OCI-LY3 (cell line): Measurements from ENCODE around the gene SOX5.
"Not testable (repeated sequence)": the region's sequence is repeated elsewhere in the genome, so short reads cannot be mapped to it uniquely, and the experiment has no call there.

Experiments used
- H2AFZ ChIP-seq: fragments of 200-600, 300-600 bp; shearing (Covaris generic); 2 replicates; pipeline ENCODE4 v1.6.0; 2014; ENCODE audit warnings: antibody characterized with exemption, low read depth, low read length
- H3K27ac ChIP-seq: fragments of 200-600, 300-600 bp; sonication (generic); 2 replicates; pipeline ENCODE4 v1.5.1; 2014; ENCODE audit warnings: mild to moderate bottlenecking, low read length, moderate library complexity, mixed read lengths
- H3K27me3 ChIP-seq: fragments of 200-600, 300-600 bp; sonication (generic); 2 replicates; pipeline ENCODE4 v1.6.1; 2014; ENCODE audit warnings: low read depth, low read length, mixed read lengths
- H3K36me3 ChIP-seq: fragments of 200-600, 300-600 bp; sonication (generic); replicated peaks from 2 replicates; pipeline ENCODE3; 2014; ENCODE audit warnings: low read depth, low read length, mixed read lengths
- H3K4me1 ChIP-seq: fragments of 300-600, 200-600 bp; sonication (generic); 2 replicates; pipeline ENCODE4 v1.6.1; 2014; ENCODE audit warnings: low read length, mixed read lengths
- H3K4me2 ChIP-seq: fragments of 200-600, 300-600 bp; sonication (generic); 2 replicates; pipeline ENCODE4 v1.6.1; 2014; ENCODE audit warnings: low read length, mixed read lengths
- H3K4me3 ChIP-seq: fragments of 300-600, 200-600 bp; sonication (generic); 2 replicates; pipeline ENCODE4 v1.5.1; 2014; ENCODE audit warnings: antibody characterized with exemption, mild to moderate bottlenecking, low read length, moderate library complexity
- H3K79me2 ChIP-seq: fragments of 300-600, 200-600 bp; shearing (Covaris generic); 2 replicates; pipeline ENCODE4 v1.6.1; 2014; ENCODE audit warnings: mild to moderate bottlenecking, low read length, mixed read lengths
- H3K9ac ChIP-seq: fragments of 300-600, 200-600 bp; shearing (Covaris generic); 2 replicates; pipeline ENCODE4 v1.6.0; 2014; ENCODE audit warnings: mild to moderate bottlenecking, low read length, moderate library complexity
- H3K9me3 ChIP-seq: fragments of 200-600, 300-600 bp; shearing (Covaris generic); 2 replicates; pipeline ENCODE4 v1.6.1; 2014; ENCODE audit warnings: low read length, mixed read lengths; ENCODE audit not compliant: insufficient read depth
- H4K20me1 ChIP-seq: fragments of 200-600, 300-600 bp; sonication (generic); 2 replicates; pipeline ENCODE4 v1.6.1; 2016; ENCODE audit warnings: low read length, mixed read lengths; ENCODE audit not compliant: insufficient read depth
- EZH2phosphoT487 ChIP-seq: fragments of 200-600 bp; shearing (Covaris generic); IDR thresholded peaks from 2 replicates; pipeline ENCODE4 v1.6.1; 2018; ENCODE audit warnings: antibody characterized with exemption, mixed run types, low read depth
- TF ChIP-seq, protein P1 (sequence below): fragments of 200-600, 300-600 bp; sonication (generic); IDR thresholded peaks from 2 replicates; pipeline ENCODE4 v1.5.1; 2014; ENCODE audit warnings: antibody characterized with exemption, low read length, low read depth

The SOX5 gene

GRCh38 chr12:23827353-23827752 is 122.1 kb downstream of the SOX5 start:
- H4K20me1 ChIP-seq: peaks cover 32% of the 10 kb centered on the region
- H2AFZ ChIP-seq: no peak overlapping the region
- no peaks in the 10 kb centered on the region for H3K9me3 ChIP-seq
- TF ChIP-seq, protein P1, sequence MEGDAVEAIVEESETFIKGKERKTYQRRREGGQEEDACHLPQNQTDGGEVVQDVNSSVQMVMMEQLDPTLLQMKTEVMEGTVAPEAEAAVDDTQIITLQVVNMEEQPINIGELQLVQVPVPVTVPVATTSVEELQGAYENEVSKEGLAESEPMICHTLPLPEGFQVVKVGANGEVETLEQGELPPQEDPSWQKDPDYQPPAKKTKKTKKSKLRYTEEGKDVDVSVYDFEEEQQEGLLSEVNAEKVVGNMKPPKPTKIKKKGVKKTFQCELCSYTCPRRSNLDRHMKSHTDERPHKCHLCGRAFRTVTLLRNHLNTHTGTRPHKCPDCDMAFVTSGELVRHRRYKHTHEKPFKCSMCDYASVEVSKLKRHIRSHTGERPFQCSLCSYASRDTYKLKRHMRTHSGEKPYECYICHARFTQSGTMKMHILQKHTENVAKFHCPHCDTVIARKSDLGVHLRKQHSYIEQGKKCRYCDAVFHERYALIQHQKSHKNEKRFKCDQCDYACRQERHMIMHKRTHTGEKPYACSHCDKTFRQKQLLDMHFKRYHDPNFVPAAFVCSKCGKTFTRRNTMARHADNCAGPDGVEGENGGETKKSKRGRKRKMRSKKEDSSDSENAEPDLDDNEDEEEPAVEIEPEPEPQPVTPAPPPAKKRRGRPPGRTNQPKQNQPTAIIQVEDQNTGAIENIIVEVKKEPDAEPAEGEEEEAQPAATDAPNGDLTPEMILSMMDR: no peak
- TF ChIP-seq EZH2phosphoT487: no peak
- no peak overlapping the region for H3K9ac ChIP-seq
- peaks cover 14% of the 10 kb centered on the region for H3K36me3 ChIP-seq
- no peaks in the 10 kb centered on the region for H3K27me3 ChIP-seq
- H3K4me1 ChIP-seq: peaks cover 12% of the 10 kb centered on the region
- peaks cover 11% of the 10 kb centered on the region for H3K79me2 ChIP-seq
- no peak overlapping the region for H3K4me3 ChIP-seq
- no peak overlapping the region for H3K27ac ChIP-seq
- no peak overlapping the region for H3K4me2 ChIP-seq

DNA sequence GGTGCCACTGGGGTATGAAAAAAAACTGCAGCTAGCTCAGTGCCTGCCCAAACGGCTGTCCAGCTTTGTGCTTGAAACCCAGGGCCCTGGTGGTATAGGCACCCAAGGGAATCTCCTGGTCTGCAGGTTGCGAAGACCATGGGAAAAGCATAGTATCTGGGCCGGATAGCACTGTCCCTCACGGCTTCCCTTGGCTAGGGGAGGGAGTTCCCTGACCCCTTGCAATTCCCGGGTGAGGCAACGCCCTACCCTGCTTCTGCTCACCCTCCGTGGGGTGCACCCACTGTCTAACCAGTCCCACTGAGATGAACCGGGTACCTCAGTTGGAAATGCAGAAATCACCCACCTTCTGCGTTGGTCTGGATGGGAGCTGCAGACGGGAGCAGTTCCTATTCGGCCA is 124.3 kb downstream of the SOX5 start:
- not testable (repeated sequence) for H3K9ac ChIP-seq, H2AFZ ChIP-seq, H3K9me3 ChIP-seq, H3K4me2 ChIP-seq, H3K27me3 ChIP-seq, H3K4me3 ChIP-seq, H3K4me1 ChIP-seq, H3K27ac ChIP-seq
- peaks cover 11% of the 10 kb centered on the region for H3K79me2 ChIP-seq
- H4K20me1 ChIP-seq: peaks cover 16% of the 10 kb centered on the region
- peaks cover 14% of the 10 kb centered on the region for H3K36me3 ChIP-seq

GRCh38 chr12:23824358-23824757 is 125.1 kb downstream of the SOX5 start:
- no peak for TF ChIP-seq EZH2phosphoT487
- TF ChIP-seq, protein P1: no peak

GRCh38 chr12:23822883-23823282 is 126.6 kb downstream of the SOX5 start:
- not testable (repeated sequence) for H3K4me3 ChIP-seq, H3K36me3 ChIP-seq, H3K9me3 ChIP-seq

More at GRCh38 chr12:23824358-23824757, 125.1 kb downstream of the SOX5 start:
- H3K4me1 ChIP-seq: no peaks in the 10 kb centered on the region
- H4K20me1 ChIP-seq: peaks cover 11% of the 10 kb centered on the region; the same call in 1 of the 2 replicates
- peaks cover 13% of the 10 kb centered on the region for H3K36me3 ChIP-seq
- no peak overlapping the region for H3K27ac ChIP-seq
- no peak overlapping the region for H2AFZ ChIP-seq
- no peak overlapping the region for H3K9ac ChIP-seq
- no peaks in the 10 kb centered on the region for H3K9me3 ChIP-seq
- no peaks in the 10 kb centered on the region for H3K27me3 ChIP-seq
- peaks cover 11% of the 10 kb centered on the region for H3K79me2 ChIP-seq
- no peak overlapping the region for H3K4me2 ChIP-seq
- no peak overlapping the region for H3K4me3 ChIP-seq

DNA sequence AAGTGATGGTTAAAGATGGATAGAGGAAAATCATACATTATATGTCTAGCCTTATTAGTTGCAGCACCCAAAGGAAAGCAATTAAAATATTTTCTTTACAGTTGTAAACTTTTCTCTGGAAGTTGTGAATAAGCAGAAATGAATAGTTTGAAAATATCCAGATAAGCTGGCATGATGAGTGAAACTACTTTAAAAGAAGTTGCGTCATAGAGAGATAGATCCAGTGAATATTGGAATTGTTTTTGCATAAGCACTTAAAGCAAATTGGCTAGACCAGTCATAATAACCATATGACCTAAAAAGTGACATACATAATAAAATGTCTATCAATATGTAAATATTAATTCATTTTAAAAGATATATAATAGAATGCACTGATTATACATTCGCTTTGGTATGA is 132.1 kb downstream of the SOX5 start:
- Histone ChIP-seq H3K27ac (no peak overlapping the region), H3K36me3 (no peaks in the 10 kb centered on the region), H3K9ac (no peak overlapping the region), H3K4me2 (no peak overlapping the region), H3K27me3 (no peaks in the 10 kb centered on the region), H2AFZ (no peak overlapping the region), H4K20me1 (peaks cover 16% of the 10 kb centered on the region), H3K79me2 (no peaks in the 10 kb centered on the region), H3K9me3 (no peaks in the 10 kb centered on the region), H3K4me3 (no peak overlapping the region), H3K4me1 (no peaks in the 10 kb centered on the region)
- TF ChIP-seq EZH2phosphoT487: no peak
- TF ChIP-seq, protein P1: no peak

More at GRCh38 chr12:23822883-23823282, 126.6 kb downstream of the SOX5 start:
- H3K79me2 ChIP-seq, H3K4me1 ChIP-seq, H3K9ac ChIP-seq, H3K27ac ChIP-seq, H4K20me1 ChIP-seq, H3K27me3 ChIP-seq, H3K4me2 ChIP-seq, H2AFZ ChIP-seq: not testable (repeated sequence)
